C4-2B (cell line): ENCODE data around the gene NEMP1.

Experiments used
- ZFX ChIP-seq: fragments of 450-650 bp; IDR thresholded peaks from 2 replicates; pipeline ENCODE4 v1.6.1; 2017
- TF ChIP-seq, protein P1 (sequence below): fragments of 450-650 bp; conservative IDR thresholded peaks from 2 replicates; pipeline ENCODE4 v1.5.1; 2017; ENCODE audit warnings: mild to moderate bottlenecking

DNA sequence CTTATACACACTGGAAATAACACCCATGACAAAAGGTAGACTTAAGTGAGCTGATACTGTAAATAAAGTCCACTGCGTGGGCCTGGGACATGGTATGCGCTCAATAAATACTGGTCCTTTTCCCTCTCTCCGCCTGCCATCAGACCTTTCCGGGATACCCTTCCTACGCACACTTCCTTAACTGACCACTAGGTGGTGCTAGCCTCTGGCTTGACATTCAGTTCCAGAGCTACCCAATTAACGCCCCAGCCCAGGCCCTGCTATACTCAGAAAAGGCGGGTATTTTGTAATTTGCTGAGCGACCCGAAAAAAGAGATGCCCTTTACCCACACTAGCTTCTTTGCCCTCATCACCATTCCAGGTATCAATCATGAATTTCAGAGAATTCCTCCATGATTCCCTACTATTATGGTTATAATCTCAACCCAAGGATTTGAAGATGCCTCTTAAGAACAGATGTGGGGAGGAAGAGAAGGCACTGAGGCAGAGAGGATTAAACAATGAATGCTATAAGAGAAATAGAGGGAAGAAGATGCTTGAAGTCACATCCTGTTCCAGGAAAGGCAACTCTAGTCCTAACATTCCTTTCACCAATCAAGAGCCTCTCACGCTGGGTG, 45.8 kb upstream of the NEMP1 start:
- TF ChIP-seq, protein P1, sequence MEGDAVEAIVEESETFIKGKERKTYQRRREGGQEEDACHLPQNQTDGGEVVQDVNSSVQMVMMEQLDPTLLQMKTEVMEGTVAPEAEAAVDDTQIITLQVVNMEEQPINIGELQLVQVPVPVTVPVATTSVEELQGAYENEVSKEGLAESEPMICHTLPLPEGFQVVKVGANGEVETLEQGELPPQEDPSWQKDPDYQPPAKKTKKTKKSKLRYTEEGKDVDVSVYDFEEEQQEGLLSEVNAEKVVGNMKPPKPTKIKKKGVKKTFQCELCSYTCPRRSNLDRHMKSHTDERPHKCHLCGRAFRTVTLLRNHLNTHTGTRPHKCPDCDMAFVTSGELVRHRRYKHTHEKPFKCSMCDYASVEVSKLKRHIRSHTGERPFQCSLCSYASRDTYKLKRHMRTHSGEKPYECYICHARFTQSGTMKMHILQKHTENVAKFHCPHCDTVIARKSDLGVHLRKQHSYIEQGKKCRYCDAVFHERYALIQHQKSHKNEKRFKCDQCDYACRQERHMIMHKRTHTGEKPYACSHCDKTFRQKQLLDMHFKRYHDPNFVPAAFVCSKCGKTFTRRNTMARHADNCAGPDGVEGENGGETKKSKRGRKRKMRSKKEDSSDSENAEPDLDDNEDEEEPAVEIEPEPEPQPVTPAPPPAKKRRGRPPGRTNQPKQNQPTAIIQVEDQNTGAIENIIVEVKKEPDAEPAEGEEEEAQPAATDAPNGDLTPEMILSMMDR, result peak; percentile 98
- TF ChIP-seq ZFX, result no peak
